ENCODE measurements around the gene NEAT1.

NEAT1 gene

DNA sequence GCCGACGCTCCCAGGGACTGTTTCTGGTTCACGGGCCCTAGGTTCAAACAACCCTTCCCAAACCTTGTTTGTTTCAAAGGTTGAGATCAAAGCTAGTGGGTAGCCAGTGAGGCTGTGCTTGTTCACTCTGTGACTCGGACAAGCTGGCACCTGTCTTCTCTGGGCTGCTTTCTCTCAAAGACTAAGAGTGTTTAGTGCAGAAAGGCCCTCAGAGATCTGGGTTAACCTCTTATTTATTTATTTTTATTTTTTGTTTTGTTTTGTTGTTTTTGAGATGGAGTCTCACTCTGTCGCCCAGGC lies 63.3 kb downstream of the NEAT1 start:
- H2BK15ac ChIP-seq (ENCODE audit: low read depth, poor library complexity, severe bottlenecking): no peak overlapping the region
- H3K9me3 ChIP-seq (ENCODE audit: control insufficient read depth, low read length): no peaks in the 10 kb centered on the region
- no peak overlapping the region for H3K23ac ChIP-seq (ENCODE audit: low read length in 2 of 2)
- H3K79me1 ChIP-seq (replicated peaks; ENCODE audit: low read length, poor library complexity, severe bottlenecking): peaks cover 1% of the 10 kb centered on the region
- H3K4me3 ChIP-seq (ENCODE audit: insufficient read depth in 1 of 2, low read depth in 1 of 2, low read length in 2 of 2): no peak overlapping the region
- 78% methylated on average over 5 of the region's 5 CpGs for WGBS
- H2BK120ac ChIP-seq (ENCODE audit: low read depth, low read length): peak overlapping the region; percentile 92
- peak overlapping the region; percentile 64 for H3K27ac ChIP-seq (ENCODE audit: low read length, poor library complexity, severe bottlenecking)
- H2AFZ ChIP-seq (ENCODE audit: low read depth, low read length): no peak overlapping the region
- no peak overlapping the region for H3K4me2 ChIP-seq (ENCODE audit: low read length, poor library complexity, severe bottlenecking)
- H3K4me1 ChIP-seq (ENCODE audit: control insufficient read depth, insufficient read depth, low read depth, low read length): peaks cover 42% of the 10 kb centered on the region
- H4K8ac ChIP-seq (ENCODE audit: low read length): peak overlapping the region; percentile 72
- no peak for DNase-seq
- H3K4ac ChIP-seq (ENCODE audit: low read depth in 1 of 2, low read length in 2 of 2): peak overlapping the region in 1 of 2 experiments; percentile 95
- H3K9ac ChIP-seq (ENCODE audit: low read length): peak overlapping the region; percentile 91
- H2BK5ac ChIP-seq (ENCODE audit: low read depth, low read length, poor library complexity, severe bottlenecking): no peak overlapping the region
- H2BK12ac ChIP-seq (ENCODE audit: low read length in 2 of 2): peak overlapping the region; percentile 69 to 70
- H3K14ac ChIP-seq (ENCODE audit: low read length in 2 of 2): no peak overlapping the region
- H3K36me3 ChIP-seq (ENCODE audit: control insufficient read depth in 1 of 2, insufficient read depth in 2 of 2, low read depth in 1 of 2, low read length in 2 of 2): no peaks in the 10 kb centered on the region
- no peaks in the 10 kb centered on the region for H3K27me3 ChIP-seq (ENCODE audit: control insufficient read depth in 1 of 2, insufficient read depth in 1 of 2, low read length in 2 of 2)
- H3K18ac ChIP-seq (ENCODE audit: low read depth in 1 of 2, low read length in 2 of 2): peak overlapping the region; percentile 40 to 67
- H2AK5ac ChIP-seq (ENCODE audit: low read length, severe bottlenecking): peak overlapping the region; percentile 73
- peak overlapping the region; percentile 60 for H4K91ac ChIP-seq (ENCODE audit: low read length)

DNA sequence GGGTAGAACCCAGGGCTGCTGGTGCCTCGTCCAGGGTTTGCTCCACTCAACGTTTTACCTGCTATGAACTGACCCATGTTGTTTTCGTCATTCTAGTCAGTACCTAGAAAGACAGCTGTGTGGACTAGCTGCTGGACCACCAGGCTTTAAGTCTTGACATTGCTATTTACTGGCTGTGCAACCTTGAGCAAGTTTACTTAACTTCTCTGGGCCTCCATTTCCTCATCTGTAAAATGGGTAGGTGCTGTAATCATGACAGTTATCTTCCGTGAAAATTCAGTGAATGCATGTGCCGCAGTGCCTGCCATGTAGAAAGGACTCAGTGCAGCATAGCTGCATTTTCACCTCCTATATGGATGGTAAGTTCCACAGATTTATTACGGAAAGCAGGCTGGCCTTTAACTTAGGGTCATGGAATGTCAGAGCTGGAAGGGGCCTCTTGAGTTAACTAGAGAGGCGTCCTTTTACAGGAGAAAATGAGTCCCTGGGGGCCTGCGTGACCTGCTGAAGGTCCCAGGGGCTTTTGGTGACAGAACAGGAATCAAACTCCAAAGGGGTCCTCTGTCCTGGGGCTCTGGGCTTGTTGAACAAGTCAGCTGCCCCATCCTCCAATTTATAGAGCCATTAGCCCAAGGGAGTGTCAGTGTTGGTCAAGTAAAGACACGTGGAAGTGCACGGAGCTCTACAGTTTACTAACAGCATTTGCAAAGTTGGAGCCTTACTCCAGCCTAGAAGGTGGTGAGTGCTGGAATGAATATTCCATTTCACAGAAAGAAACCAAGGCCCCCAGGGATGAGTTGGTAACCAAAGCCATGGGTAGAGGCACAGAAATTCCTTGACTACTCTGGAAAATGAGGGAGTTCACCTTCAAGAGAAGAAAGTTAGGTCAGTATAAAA lies 64.2 kb downstream of the NEAT1 start:
- Histone ChIP-seq H4K8ac (ENCODE audit: low read length) (peak overlapping the region; percentile 70), H2BK15ac (ENCODE audit: low read depth, poor library complexity, severe bottlenecking) (no peak overlapping the region), H3K36me3 (ENCODE audit: control insufficient read depth in 1 of 2, insufficient read depth in 2 of 2, low read depth in 1 of 2, low read length in 2 of 2) (no peaks in the 10 kb centered on the region), H3K18ac (ENCODE audit: low read depth in 1 of 2, low read length in 2 of 2) (peak overlapping the region; percentile 30 to 92), H3K14ac (ENCODE audit: low read length in 2 of 2) (peak overlapping the region in 1 of 2 experiments; percentile 26), H3K27ac (ENCODE audit: low read length, poor library complexity, severe bottlenecking) (peak overlapping the region; percentile 95), H3K27me3 (ENCODE audit: control insufficient read depth in 1 of 2, insufficient read depth in 1 of 2, low read length in 2 of 2) (no peaks in the 10 kb centered on the region), H2BK120ac (ENCODE audit: low read depth, low read length) (peak overlapping the region; percentile 95), H2BK12ac (ENCODE audit: low read length in 2 of 2) (peak overlapping the region; percentile 96 to 98), H3K9ac (ENCODE audit: low read length) (peak overlapping the region; percentile 91), H3K9me3 (ENCODE audit: control insufficient read depth, low read length) (no peaks in the 10 kb centered on the region), H3K4me2 (ENCODE audit: low read length, poor library complexity, severe bottlenecking) (peak overlapping the region; percentile 44), H2BK5ac (ENCODE audit: low read depth, low read length, poor library complexity, severe bottlenecking) (peak overlapping the region; percentile 93), H3K4me1 (ENCODE audit: control insufficient read depth, insufficient read depth, low read depth, low read length) (peaks cover 52% of the 10 kb centered on the region), H4K91ac (ENCODE audit: low read length) (peak overlapping the region; percentile 22), H3K4me3 (ENCODE audit: insufficient read depth in 1 of 2, low read depth in 1 of 2, low read length in 2 of 2) (peak overlapping the region in 1 of 2 experiments; percentile 24), H3K23ac (ENCODE audit: low read length in 2 of 2) (peak overlapping the region in 1 of 2 experiments; percentile 34), H2AK5ac (ENCODE audit: low read length, severe bottlenecking) (peak overlapping the region; percentile 97), H3K79me1 (replicated peaks; ENCODE audit: low read length, poor library complexity, severe bottlenecking) (peaks cover 1% of the 10 kb centered on the region), H2AFZ (ENCODE audit: low read depth, low read length) (no peak overlapping the region), H3K4ac (ENCODE audit: low read depth in 1 of 2, low read length in 2 of 2) (peak overlapping the region; percentile 39 to 100)
- WGBS: 55% methylated on average over 10 of the region's 10 CpGs
- no peak for DNase-seq

GRCh38 chr11:65487467-65488272 lies 65.1 kb downstream of the NEAT1 start:
- Histone ChIP-seq H3K4me2 (ENCODE audit: low read length, poor library complexity, severe bottlenecking) (peak overlapping the region; percentile 32), H2AFZ (ENCODE audit: low read depth, low read length) (no peak overlapping the region), H2BK12ac (ENCODE audit: low read length in 2 of 2) (peak overlapping the region; percentile 96 to 98), H3K9me3 (ENCODE audit: control insufficient read depth, low read length) (no peaks in the 10 kb centered on the region), H3K27me3 (ENCODE audit: control insufficient read depth in 1 of 2, insufficient read depth in 1 of 2, low read length in 2 of 2) (no peaks in the 10 kb centered on the region), H4K8ac (ENCODE audit: low read length) (peak overlapping the region; percentile 96), H3K4me1 (ENCODE audit: control insufficient read depth, insufficient read depth, low read depth, low read length) (peaks cover 58% of the 10 kb centered on the region), H2BK15ac (ENCODE audit: low read depth, poor library complexity, severe bottlenecking) (peak overlapping the region; percentile 54), H3K23ac (ENCODE audit: low read length in 2 of 2) (peak overlapping the region in 1 of 2 experiments; percentile 1), H3K79me1 (replicated peaks; ENCODE audit: low read length, poor library complexity, severe bottlenecking) (peaks cover 1% of the 10 kb centered on the region), H3K27ac (ENCODE audit: low read length, poor library complexity, severe bottlenecking) (peak overlapping the region; percentile 95), H3K18ac (ENCODE audit: low read depth in 1 of 2, low read length in 2 of 2) (peak overlapping the region; percentile 92 to 100), H3K4me3 (ENCODE audit: insufficient read depth in 1 of 2, low read depth in 1 of 2, low read length in 2 of 2) (peak overlapping the region; percentile 1 to 65), H2BK120ac (ENCODE audit: low read depth, low read length) (peak overlapping the region; percentile 97), H2BK5ac (ENCODE audit: low read depth, low read length, poor library complexity, severe bottlenecking) (peak overlapping the region; percentile 96), H3K14ac (ENCODE audit: low read length in 2 of 2) (peak overlapping the region in 1 of 2 experiments; percentile 96), H2AK5ac (ENCODE audit: low read length, severe bottlenecking) (peak overlapping the region; percentile 55), H3K36me3 (ENCODE audit: control insufficient read depth in 1 of 2, insufficient read depth in 2 of 2, low read depth in 1 of 2, low read length in 2 of 2) (no peaks in the 10 kb centered on the region), H3K4ac (ENCODE audit: low read depth in 1 of 2, low read length in 2 of 2) (peak overlapping the region; percentile 94 to 99), H3K9ac (ENCODE audit: low read length) (peak overlapping the region; percentile 98), H4K91ac (ENCODE audit: low read length) (peak overlapping the region; percentile 97)
- WGBS: 1% methylated on average over 17 of the region's 17 CpGs
- DNase-seq: peak; percentile 100
